SK-N-DZ (cell line): ENCODE measurements around the gene PEAK1.
"Not testable (repeated sequence)": the region's sequence is repeated elsewhere in the genome, so short reads cannot be mapped to it uniquely, and the experiment has no call there.

Experiments
- DNase-seq: peaks from one replicate; pipeline ENCODE4 v3.0.0-alpha.2; 2015; ENCODE audit warnings: low spot score

The PEAK1 gene

DNA sequence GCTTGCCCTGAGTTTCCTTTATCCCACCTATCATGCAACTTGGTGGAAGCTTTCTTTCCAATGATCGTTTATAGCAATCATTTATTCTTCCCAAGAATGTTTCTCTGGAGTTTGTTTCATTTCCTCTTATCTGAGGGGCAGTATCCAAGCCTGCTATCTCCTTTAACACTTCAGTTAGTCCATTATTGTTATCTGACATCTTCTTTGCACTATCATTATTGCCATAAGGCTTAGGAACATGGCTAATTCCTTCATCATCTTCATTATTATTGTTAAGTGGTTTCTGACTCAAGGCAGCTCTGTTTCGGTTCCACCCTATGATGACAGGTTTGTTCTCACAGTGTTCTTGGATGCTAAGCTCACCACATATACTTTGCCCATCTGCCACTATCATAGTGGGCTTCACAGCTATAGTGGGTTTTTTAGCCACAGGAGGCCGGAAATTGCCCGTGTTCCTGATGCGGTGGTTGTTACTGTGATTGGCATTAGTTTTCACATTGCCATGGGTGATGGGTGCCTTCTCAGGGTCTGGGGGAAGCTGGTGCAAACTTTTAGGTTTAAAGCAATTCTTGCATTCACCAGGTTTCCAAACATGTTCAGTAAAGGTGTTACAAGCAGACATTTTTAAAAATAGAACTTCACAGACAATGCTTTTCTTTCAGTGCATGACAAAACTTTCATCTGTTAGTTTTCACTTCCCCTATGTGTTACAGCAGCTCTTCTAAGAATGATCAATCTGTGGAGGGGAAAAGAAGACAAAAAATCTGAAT lies 238.4 kb downstream of the PEAK1 start:
- no peak for DNase-seq

DNA sequence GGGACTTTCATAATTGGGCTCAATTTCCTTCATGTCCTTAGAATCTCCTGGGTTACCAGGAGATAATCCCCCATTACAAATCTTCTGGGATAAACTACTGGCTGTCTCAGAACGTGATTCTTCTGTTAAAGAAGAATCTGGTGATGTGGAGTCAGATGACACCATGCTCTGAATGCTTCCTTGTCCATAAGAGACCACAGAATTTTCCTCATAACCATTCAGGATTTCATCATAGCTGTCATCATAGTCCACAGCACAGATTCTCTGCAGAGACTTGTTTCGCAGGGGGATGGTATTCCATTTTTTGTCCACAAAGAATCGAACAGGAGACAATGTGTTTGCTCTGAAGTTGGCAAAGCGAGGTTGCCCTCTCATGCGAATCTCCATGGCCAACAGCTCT lies 239.1 kb downstream of the PEAK1 start:
- DNase-seq, result no peak

- DNase-seq, result no peak
Measured at GRCh38 chr15:77180270-77180669, 239.6 kb downstream of the PEAK1 start.

- no peak for DNase-seq
Measured at GRCh38 chr15:77179541-77179998, 240.3 kb downstream of the PEAK1 start.

DNA sequence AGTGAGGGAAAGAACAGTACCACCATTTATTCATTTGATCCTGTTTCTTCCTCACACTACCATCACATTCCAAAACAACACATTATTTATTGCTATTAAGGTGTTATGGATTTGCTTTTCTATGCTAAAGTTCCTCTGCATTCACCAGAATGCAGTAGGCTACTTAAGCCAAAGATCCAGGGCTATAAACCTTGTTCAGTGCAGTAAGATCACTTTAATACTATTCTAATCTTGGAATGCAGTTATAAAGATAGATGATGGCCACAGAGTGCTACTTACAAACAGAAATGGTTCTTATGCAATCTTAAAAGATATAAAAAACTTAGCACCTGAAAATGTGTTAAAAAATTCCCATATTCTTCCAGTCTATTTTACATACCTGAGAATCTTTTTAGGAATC lies 241.5 kb downstream of the PEAK1 start:
- DNase-seq, result no peak

DNA sequence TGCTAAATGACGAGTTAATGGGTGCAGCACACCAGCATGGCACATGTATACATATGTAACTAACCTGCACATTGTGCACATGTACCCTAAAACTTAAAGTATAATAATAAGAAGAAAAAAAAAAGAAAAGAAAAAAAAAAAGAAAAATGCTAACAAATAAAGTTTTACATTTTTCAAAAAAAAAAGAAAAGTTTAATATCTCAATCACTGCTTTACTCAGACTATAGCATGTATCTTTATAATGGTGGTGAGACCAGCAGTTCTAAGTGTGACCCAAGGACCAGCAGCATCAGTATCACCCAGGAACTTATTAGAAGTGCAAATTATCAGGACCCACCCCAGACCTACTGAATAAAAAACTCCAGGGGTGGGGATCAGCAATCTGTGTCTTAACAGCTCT lies 243.8 kb downstream of the PEAK1 start:
- DNase-seq, result not testable (repeated sequence)

DNA sequence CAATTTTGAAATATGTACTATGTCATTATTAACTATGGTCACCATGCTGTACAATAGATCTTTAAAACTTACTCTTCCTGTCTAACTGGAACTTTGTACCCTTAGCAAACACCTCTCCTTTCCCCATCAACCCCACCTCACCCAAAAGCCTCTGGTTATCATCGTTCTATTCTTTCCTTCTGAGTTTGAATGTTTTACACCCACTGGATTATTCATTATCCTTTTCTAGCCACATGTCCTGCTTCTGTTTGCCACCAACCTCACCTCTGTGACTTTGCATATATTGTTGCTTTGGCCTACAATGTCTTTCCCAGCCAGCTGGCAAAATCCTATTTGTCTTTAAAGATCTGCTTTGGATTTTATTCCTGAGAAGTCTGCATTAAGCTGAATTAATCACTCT lies 246.4 kb downstream of the PEAK1 start:
- no peak for DNase-seq

- no peak for DNase-seq
Measured at GRCh38 chr15:77171221-77171967, 248.5 kb downstream of the PEAK1 start.

GRCh38 chr15:77168616-77169015 lies 251.3 kb downstream of the PEAK1 start:
- DNase-seq, result no peak

DNA sequence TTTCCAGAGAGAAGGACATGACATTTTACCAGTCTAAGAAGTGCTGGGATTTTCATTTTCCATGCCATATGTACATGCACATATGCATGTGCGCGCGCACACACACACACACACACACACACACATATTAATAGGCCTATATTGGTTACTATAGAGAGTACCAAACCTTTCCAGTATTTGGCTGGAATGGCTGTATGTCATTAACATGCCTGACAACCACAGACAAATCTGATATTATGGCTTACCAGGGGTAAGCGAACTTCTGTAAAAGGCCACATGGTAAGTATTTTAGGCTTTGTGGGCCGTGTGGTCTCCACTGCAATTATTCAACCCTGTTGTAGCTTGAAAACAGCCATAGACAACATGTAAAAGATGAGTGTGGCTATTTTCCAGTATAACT lies 251.8 kb downstream of the PEAK1 start:
- no peak for DNase-seq

- no peak for DNase-seq
Measured at GRCh38 chr15:77167406-77167805, 252.5 kb downstream of the PEAK1 start.

- DNase-seq, result no peak
Measured at GRCh38 chr15:77163781-77164384, 256.0 kb downstream of the PEAK1 start.

DNA sequence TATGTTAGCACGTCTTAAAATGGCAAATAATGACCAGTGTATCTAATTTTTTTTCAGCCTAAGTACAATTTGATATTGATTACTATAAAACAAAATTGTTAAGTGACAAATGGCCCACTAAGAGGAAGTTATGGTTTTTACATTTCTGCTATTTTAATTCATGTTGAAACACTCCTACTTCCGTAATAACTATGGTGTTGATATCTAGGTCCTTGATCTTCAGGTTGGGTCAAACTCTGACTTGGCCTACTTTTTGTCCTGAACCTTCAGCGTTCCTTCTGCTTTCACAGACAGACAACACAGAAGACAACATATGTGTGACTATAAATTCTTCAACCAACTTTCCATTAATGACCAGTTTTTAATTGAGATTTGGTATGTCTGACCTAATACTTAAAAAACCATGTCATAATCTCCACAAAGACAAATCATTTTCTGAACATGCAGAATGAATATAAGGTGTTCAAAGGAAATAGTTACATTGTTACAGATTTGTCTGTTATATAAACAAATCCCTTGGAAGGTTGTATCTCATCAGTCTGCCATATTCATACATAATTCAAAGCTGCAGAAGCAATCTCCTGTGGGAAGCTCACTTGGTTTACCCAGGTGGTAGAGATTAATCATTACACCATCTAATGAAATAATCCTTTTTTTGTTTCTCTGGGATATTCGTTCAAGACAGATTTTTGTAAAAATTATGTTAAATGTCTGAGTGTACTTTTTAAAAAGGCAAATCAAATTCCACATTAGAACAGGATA lies 256.9 kb downstream of the PEAK1 start:
- no peak for DNase-seq

GRCh38 chr15:77160562-77161478 lies 259.1 kb downstream of the PEAK1 start:
- DNase-seq, result no peak

GRCh38 chr15:77156000-77156399 lies 263.9 kb downstream of the PEAK1 start:
- DNase-seq, result not testable (repeated sequence)

DNA sequence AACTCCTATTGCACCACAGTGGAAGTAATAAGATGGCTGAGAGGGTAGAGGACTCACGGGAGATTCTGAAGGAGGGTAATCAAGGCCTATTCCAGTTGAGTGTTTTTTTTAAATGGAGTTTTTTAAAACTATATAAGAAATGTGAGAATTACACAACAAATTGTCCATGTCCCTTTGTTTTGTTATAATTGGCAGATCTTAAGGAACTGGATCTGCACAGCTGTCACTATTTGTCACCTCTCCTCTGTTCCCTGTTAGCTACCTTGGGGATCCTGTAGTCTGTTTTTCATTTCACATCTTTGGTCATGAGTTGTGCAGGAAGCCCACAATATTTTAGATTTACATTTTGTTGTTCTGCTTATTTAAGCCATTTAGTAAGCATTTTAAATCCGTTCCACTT lies 271.7 kb downstream of the PEAK1 start:
- no peak for DNase-seq

DNA sequence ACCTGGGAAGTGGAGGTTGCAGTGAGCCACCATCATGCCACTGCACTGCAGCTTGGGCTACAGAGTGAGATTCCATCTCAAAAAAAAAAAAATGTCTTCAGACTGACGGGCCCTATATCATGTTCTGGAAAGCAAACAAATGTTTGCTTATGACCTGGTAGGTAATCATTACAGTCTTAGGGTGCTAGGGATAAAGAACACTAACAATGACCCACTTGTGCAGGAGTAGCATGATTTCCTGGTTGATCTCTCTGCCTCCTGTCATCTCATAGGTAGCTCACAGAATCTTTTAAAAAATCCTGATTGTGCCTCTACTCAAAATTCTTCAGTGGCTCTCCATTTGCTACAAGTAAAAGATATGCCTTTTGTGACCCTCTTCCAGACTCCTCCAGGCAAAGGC lies 274.5 kb downstream of the PEAK1 start:
- DNase-seq, result no peak

GRCh38 chr15:77144492-77145070 lies 275.3 kb downstream of the PEAK1 start:
- no peak for DNase-seq

DNA sequence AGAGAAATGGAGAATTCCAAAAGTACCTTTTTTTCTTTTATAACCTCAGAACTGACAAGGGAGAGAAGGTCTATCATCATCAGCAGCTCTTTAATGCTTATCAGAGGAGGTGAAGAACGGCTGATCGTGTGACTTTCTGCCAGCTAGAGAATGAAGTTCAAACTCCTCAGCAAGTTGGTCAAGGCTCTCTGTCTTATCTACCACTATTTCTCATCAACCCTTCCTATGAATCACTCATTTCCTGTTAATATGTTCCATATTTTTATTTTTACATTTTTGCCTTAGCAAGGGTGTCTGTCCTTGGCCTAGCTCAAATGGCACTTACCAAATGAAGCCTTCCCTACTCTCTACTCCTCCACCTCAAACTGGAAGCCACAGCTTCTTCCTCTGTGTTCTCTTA lies 275.9 kb downstream of the PEAK1 start:
- no peak for DNase-seq

DNA sequence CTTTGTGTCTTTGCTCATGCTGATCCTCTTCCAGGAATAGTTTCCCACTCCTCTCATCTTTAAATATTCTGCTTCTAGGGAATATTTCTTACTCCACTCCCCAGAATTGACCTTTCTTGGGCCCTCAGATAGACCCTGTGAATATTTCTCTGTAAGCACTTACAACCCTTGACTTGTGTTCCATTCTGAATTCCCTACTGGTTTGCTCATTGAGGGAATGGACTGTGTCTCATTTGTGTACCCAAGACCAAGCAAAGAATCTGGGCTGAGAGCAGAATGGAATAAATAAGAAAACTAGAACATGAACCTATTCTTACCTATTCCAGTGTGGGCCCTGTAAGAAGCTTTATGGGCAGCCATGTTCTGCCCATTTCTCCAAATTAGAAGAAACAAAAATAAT lies 276.3 kb downstream of the PEAK1 start:
- DNase-seq, result no peak
